SJCRH30 (cell line): ENCODE results near the gene STK11IP. TPM values are rescaled to one million over a fixed set of nuclear protein-coding genes. Genes with fewer than 3 reads are reported as not detected.

Experiments used
- DNase-seq, 2 experiments: peaks; one replicate each; pipeline ENCODE4 v3.0.0-alpha.2; 2015 to 2020
- H3K27ac ChIP-seq: fragments of 250-450 bp; sonication (Bioruptor Pico); 2 replicates; pipeline ENCODE4 v1.5.1; 2020; ENCODE audit warnings: mild to moderate bottlenecking, moderate library complexity
- H3K27me3 ChIP-seq: fragments of 250-450 bp; sonication (Bioruptor Pico); 2 replicates; pipeline ENCODE4 v1.5.1; 2020; ENCODE audit warnings: mild to moderate bottlenecking, moderate library complexity
- H3K36me3 ChIP-seq: fragments of 250-450 bp; sonication (Bioruptor Pico); 2 replicates; pipeline ENCODE4 v1.5.1; 2020; ENCODE audit warnings: mild to moderate bottlenecking, moderate library complexity
- H3K4me1 ChIP-seq: fragments of 250-450 bp; sonication (Bioruptor Pico); 2 replicates; pipeline ENCODE4 v1.5.1; 2020; ENCODE audit warnings: mild to moderate bottlenecking, moderate library complexity
- H3K4me3 ChIP-seq: fragments of 250-450 bp; sonication (Bioruptor Pico); 2 replicates; pipeline ENCODE4 v1.5.1; 2020; ENCODE audit warnings: mild to moderate bottlenecking, moderate library complexity
- H3K9me3 ChIP-seq: fragments of 250-450 bp; sonication (Bioruptor Pico); replicated peaks from 2 replicates; pipeline ENCODE4 v1.5.1; 2020; ENCODE audit warnings: mild to moderate bottlenecking, moderate library complexity
- total RNA-seq: library from RNA; depleted of rRNA; stranded (reverse); fragments of >200 nt; shearing (Covaris generic); gene quantifications from 2 replicates; pipeline ENCODE4 v1.2.3, GENCODE V29; 2014

Gene STK11IP
- total RNA-seq, 1 experiment from 2014 or later: 20.2 TPM

DNA sequence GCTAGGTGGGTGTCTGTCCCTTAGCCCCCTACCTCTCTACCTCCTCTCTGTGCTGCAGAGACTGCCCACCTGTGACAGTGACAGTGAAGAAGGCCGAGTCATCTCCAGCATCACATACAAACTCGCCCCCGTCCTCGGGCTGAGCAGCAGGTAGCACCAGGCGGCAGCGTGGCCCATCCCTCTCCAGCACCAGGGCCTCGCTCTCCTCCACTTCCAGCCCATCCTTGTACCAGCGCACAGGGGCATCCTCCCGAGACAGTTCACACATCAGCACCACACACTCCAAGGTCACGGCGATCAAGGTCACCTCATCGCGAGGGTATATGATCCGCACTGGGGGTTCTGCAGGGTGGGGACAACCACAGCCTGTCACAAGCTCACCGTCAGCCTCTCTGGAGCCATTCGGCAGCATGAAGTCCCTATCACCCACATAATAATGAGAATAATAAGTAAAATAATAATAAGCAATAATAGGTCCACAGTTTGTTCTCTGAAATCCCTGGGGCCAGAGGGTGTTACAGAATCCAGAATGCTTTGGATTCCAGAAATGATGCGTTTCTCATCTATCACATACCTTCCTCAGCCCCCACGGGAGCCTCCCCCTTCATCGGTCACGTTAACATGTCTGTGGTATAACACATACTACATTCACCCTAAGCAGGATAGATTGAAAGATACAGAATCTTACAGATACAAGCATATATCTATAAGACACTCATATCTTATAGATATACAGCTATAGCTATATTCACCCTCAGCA lies 38.3 kb upstream of the STK11IP start:
- Histone ChIP-seq H3K27me3 (no peaks in the 10 kb centered on the region), H3K4me1 (peaks cover 38% of the 10 kb centered on the region), H3K27ac (no peak overlapping the region), H3K36me3 (no peaks in the 10 kb centered on the region), H3K9me3 (no peaks in the 10 kb centered on the region), H3K4me3 (no peak overlapping the region)
- no peak for DNase-seq

DNA sequence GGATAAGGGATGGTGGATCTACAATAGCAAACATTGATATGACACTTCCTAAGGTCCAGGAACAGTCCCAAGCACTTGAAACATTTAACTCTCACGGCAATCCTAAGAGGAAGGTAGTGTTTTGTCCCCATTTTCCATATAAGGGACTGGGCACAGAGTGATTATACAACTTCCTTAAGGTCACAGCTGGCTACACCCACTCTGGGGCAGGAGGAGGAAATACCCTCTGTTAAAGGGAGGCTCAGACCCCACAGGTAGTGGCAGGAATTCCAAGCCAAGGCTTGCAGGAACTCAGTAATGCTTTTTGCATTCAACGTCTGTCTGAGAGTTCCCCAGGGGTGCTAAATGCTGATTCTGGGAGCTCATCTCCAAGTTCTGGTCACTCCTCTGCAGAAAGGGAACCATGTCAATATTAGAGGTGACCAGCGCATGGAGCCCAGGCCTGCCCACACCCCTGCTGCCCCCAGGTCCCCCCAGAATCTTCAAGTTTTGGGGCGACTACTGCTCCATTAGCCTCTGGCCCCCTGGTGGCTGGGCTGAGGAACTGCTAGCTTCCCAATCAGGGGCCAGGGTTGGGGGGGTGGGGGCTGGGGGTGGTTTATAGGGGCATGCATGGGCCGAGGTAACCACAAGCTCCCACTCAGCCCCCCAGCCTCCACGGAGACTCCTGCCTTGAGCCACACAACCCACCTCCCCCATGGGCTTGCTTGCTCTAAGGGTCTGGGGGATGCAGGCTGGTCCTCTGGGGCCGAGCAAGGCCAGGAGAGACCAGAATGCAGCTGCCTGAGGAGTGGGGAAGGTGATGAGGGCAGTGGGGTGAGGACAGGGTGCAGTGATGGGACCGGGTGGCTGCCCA lies 37.4 kb upstream of the STK11IP start:
- Histone ChIP-seq H3K4me3 (no peak overlapping the region), H3K27ac (peak overlapping the region; percentile 85), H3K36me3 (no peaks in the 10 kb centered on the region), H3K9me3 (no peaks in the 10 kb centered on the region), H3K4me1 (peaks cover 38% of the 10 kb centered on the region), H3K27me3 (no peaks in the 10 kb centered on the region)
- peak in 1 of 2 experiments; percentile 43 for DNase-seq

DNA sequence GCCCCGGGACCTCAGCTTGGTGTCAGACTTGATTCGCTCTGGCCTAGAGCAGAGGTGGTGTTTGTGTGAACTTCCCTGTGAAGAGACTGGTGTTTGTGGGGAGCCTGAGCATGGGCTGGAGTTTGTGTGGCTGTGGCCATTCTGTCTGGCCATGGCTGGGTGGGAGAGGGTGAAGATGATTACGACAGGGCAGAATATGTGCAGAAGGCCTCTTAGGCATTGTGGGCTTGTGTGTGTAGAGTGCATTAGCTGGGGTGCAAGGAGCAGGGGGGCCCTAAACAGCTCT lies 36.8 kb upstream of the STK11IP start:
- H3K27ac ChIP-seq: peak overlapping the region; percentile 85
- no peaks in the 10 kb centered on the region for H3K36me3 ChIP-seq
- no peak overlapping the region for H3K4me3 ChIP-seq
- no peaks in the 10 kb centered on the region for H3K27me3 ChIP-seq
- H3K4me1 ChIP-seq: peaks cover 38% of the 10 kb centered on the region
- DNase-seq: no peak
- H3K9me3 ChIP-seq: no peaks in the 10 kb centered on the region

DNA sequence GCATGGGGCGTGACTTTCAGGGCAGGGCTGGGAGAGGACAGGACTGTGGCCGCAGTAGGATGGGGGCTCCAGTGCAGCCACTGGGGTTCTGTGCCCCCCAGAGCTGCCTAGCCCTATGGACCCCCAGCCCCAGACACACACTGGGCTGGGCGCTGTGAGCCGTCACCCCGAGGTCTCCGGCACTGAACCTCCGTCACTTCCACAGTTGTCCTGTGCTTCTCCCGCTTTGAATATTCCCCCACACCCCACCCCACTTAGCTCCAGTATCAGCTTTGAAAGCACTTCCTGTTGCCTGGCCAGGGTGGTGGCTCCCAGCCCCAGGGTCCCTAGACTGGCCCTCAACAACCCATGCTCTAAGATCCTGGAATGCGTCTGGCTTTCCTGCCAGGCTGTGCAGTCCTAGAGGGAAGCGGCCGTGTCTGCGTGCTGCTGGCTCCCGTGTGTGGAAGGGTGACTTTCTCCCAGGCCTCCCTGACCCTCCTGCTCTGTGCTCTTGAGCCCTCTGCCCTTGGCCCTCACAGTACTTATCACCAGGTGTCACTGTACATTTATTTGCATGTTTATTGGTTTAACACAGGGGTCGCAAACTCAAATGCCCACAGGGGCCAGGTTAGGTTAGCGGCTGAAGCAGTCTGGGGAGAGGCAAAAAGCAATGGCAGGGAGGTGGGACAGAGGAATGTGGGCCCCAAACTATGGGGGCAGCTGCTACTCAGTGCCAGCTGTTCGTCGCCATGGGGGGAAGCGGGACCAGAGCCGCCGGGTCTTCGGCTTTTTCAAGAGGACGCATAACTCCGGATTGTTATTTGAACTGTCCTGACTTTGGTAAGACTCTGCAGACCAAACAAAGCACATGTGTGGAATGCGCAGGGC lies 36.2 kb upstream of the STK11IP start:
- Histone ChIP-seq H3K4me3 (0 out of 2 replicates have a peak overlapping the region, but pooled peaks have one; percentile 1), H3K4me1 (peaks cover 38% of the 10 kb centered on the region), H3K27me3 (no peaks in the 10 kb centered on the region), H3K9me3 (no peaks in the 10 kb centered on the region), H3K27ac (peak overlapping the region; percentile 85), H3K36me3 (no peaks in the 10 kb centered on the region)
- DNase-seq: peak; percentile 84 to 86

DNA sequence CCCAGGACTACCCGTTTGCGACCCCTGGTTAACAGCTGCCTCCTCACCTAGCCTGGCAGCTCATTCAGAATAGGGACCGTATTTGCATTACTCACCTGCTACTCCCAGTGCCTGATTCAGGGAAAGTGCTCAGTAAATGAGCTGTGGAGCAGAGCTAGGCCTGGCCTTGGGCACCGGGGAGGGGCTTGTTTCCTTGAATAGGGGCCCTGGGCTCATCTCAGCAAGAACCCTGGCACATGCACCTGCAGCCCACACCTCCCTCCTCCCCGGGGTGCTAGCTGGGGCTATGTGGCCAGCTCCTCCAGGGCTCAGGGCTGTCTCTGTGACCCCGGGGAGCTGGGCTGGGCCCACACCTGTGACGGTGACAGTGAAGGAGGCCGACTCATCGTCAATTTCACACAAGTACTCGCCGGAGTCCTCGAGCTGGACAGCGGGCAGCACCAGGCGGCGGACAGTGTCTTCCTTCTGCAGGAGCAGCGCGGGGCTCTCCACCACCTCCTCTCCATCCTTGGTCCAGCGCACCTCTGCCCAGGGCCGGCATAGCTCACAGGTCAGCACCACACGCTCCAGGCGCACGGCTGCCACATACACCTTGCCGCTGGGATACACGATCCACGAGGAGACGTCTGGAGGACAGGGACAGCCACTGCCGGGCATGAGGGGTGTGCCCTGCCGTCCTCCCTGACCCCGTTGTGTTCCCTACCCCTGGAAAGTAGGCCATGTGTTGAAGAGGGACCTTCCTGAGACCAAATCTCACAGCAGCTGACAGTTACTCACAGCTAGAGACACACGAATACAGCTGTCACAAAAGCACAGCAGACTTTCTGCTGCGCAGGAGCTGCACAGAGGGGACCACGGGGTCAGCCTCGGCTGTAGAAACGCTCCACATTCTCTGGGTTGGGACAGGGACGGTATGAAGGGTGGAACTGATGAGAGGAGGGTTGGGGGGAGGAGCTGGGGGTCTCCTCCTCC lies 35.3 kb upstream of the STK11IP start:
- no peaks in the 10 kb centered on the region for H3K36me3 ChIP-seq
- H3K4me3 ChIP-seq: no peak overlapping the region
- peaks cover 38% of the 10 kb centered on the region for H3K4me1 ChIP-seq
- peak overlapping the region; percentile 85 for H3K27ac ChIP-seq
- H3K27me3 ChIP-seq: no peaks in the 10 kb centered on the region
- no peaks in the 10 kb centered on the region for H3K9me3 ChIP-seq
- DNase-seq: peak in 1 of 2 experiments; percentile 45

DNA sequence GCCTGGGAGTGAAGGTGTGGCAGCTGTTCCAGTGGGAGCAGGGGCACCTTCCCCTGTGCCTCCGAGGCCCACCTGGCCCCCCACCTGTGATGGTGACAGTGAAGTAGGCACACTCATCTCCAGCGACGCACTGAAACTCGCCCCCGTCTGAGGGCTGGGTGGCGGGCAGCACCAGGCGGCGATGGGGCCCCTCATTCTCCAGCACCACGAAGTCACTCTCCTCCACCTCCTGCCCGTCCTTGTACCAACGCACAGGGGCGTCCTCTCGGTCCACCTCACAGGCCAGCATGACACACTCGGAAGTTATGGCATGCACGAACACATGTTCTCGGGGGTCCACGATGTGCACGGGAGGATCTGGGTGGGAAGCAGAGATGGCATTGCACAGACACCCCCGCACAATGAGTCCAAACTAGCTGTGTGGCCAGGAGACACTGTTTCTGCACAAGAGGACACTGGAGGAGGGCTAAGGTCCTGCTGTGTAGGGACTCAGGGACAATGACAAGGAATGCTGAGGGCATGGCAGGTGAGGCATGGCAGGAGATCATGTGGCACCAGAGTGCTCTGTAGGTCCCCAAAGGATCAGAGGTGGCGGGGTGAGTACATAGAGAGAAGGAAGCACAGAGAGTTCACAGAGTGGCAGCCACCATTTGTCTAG lies 34.3 kb upstream of the STK11IP start:
- H3K9me3 ChIP-seq: no peaks in the 10 kb centered on the region
- peaks cover 38% of the 10 kb centered on the region for H3K4me1 ChIP-seq
- no peak for DNase-seq
- H3K36me3 ChIP-seq: peaks cover 2% of the 10 kb centered on the region; the same call in 1 of the 2 replicates
- H3K27ac ChIP-seq: no peak overlapping the region
- no peak overlapping the region for H3K4me3 ChIP-seq
- no peaks in the 10 kb centered on the region for H3K27me3 ChIP-seq

DNA sequence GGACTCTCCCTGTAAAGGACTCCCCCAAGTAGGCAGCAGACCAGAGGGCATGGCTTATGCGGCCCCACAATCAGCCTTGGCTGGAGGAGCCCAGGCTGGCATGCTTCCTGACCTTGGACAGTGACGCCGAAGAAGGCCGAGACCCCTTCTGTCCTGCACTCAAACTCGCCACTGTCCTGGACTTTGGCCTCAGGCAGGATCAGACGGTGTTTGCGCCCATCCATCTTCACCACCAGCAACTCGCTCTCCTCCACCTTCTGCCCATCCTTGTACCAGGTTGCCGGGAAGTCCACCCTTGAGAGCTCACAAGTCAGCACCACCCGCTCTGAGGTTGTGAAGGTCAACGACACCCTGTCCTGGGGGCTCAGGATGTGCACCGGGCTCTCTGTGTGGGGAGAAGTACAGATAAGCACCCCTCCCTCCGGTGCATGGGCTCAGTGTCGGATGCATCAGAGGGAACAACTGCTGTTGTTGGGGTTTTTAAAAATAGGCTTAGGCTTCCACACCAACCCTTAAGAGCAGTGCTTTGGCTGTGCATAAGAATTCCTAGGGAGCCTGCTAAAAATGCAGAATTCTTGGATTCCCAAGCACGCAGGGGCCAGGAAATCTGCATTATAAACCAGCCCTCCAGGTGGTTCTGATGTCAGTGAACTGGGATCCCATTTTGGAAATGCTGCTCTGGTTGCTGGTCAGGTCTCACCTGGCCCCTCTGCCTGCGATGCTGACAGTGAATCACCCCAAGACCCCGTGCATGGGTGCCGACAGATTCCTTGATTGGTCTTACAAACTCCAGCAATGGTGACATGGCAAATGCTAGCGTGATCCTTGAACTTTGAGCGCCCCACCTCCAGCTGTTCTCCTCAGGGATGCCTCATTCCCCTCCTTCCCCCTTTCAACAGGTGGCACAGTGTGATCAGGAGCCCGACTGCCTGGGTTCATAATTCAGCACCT lies 32.3 kb upstream of the STK11IP start:
- H3K4me3 ChIP-seq: no peak overlapping the region
- H3K9me3 ChIP-seq: no peaks in the 10 kb centered on the region
- H3K4me1 ChIP-seq: peaks cover 40% of the 10 kb centered on the region
- no peak for DNase-seq
- H3K27ac ChIP-seq: no peak overlapping the region
- no peaks in the 10 kb centered on the region for H3K27me3 ChIP-seq
- peaks cover 10% of the 10 kb centered on the region for H3K36me3 ChIP-seq

DNA sequence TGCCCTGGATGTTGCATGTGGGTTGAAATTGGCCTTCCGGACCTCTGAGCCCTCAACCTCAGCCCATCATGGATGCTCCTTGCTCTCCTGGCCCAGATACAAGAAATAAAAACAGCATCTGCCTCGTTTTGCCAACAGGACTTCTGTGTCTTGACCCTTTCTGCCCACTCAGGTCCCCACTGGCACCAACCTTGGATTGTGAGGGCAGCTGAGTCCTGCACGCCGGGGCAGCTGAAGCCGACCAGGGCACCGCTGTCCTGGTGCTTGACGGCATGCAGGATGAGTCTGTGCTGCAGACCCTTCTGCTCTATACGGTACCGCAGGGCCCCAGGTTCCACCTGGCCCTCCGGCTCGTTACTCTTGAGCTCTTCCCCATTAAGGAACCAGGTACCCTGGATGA lies 31.0 kb upstream of the STK11IP start:
- Histone ChIP-seq H3K9me3 (no peaks in the 10 kb centered on the region), H3K27ac (no peak overlapping the region), H3K36me3 (peaks cover 10% of the 10 kb centered on the region), H3K4me3 (no peak overlapping the region), H3K4me1 (peaks cover 28% of the 10 kb centered on the region), H3K27me3 (no peaks in the 10 kb centered on the region)
- DNase-seq: no peak

DNA sequence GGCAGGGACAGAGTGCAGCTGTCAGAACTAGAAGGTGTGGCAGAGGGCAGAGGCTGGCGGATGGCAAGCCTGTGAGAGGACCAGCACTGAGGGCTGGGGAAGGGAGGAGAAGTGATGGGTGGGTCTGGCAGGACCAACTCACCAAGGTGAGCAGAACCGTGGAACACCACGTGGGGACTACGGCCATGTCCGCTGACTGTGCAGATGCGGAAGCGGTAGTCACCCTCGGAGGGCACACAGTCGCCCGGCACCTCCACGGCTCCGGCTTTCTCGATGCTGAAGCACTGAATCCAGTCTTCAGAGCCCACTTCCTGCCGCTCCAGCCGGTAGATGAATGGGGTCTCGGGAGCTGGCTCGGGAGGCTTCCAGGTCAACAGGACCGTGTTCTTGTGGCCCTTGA lies 30.5 kb upstream of the STK11IP start:
- Histone ChIP-seq H3K4me3 (no peak overlapping the region), H3K36me3 (peaks cover 10% of the 10 kb centered on the region), H3K9me3 (no peaks in the 10 kb centered on the region), H3K27me3 (no peaks in the 10 kb centered on the region), H3K27ac (no peak overlapping the region), H3K4me1 (peaks cover 28% of the 10 kb centered on the region)
- no peak for DNase-seq

DNA sequence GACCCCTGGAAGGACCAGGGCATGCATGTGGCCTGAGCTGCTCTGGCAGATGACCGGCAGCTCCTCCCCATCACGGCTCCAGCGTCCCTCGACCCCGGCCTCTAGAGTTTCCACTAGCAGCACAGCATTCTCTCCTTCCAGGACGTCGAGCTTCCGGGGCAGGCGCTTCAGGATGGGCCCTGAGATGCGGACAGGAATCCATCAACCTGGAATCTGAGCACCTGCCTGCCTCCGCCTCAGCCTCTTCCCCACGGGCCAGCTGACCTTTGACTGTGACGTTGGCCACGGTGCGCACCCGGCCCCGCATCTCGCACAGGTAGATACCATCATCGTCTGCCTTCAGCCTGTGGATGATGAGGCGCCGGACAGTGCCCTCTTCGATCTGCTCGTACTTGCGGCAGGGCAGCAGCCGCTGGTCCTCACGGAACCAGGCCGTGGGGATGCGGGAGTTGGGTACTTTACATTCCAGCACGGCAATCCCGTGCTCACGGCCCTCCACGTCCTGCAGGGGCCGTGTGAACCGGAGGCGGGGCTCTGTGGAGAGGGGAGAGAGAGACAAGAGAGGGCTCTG lies 29.8 kb upstream of the STK11IP start:
- Histone ChIP-seq H3K9me3 (no peaks in the 10 kb centered on the region), H3K27me3 (no peaks in the 10 kb centered on the region), H3K27ac (no peak overlapping the region), H3K36me3 (peaks cover 10% of the 10 kb centered on the region), H3K4me1 (peaks cover 23% of the 10 kb centered on the region), H3K4me3 (no peak overlapping the region)
- no peak for DNase-seq

DNA sequence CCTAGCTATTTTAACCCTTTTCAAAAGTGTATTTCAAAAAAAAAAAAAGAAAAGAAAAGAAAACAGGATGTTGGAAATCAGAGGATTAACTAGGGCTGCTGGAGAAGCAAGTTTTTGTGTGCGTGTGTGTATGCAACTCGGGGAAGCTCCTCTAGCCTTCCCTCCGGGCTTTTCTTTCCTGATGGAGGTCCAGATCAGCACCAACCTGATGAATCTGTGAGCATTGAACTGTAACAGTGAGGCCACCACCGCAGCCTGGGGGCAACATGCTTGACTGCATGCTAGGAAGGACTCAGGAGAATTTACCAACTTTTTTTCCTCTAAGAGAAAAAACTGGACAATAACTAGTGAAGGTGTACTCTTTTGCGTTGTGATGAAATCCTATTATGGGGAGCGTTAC lies 28.6 kb upstream of the STK11IP start:
- no peak overlapping the region for H3K4me3 ChIP-seq
- H3K9me3 ChIP-seq: no peaks in the 10 kb centered on the region
- H3K4me1 ChIP-seq: peaks cover 15% of the 10 kb centered on the region
- H3K27me3 ChIP-seq: no peaks in the 10 kb centered on the region
- no peak overlapping the region for H3K27ac ChIP-seq
- peaks cover 10% of the 10 kb centered on the region for H3K36me3 ChIP-seq
- DNase-seq: peak; percentile 47 to 64

DNA sequence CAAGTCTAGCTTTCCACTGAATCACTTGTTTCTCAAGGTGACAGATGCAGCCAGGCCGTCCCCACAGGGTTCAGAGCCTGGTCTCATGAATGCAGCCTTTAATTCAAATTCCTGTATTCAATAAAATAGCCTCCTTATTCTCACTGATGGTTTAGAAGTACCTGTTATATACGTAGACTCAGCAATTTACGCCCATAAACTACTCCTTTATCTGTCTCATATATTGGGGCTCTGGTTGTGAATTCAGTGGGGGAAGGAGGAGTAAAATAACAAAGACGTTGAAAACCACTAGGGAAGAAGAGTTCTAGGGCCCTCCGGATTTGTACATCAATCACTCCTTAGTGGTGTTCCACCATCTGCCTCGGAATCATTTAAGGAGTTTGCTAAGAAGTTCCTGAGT lies 28.0 kb upstream of the STK11IP start:
- DNase-seq: no peak
- Histone ChIP-seq H3K27ac (no peak overlapping the region), H3K9me3 (no peaks in the 10 kb centered on the region), H3K27me3 (no peaks in the 10 kb centered on the region), H3K4me1 (peaks cover 15% of the 10 kb centered on the region), H3K4me3 (peak overlapping the region; percentile 94), H3K36me3 (peaks cover 10% of the 10 kb centered on the region)
